Epithelial cell of prostate (primary cell): ENCODE data around the gene PCDHGA12.
A peak's percentile ranks its signal among the peaks of the same experiment; 100 is the strongest.

ENCODE experiments used
- DNase-seq: peaks from one replicate; pipeline ENCODE4 v3.0.0-alpha.2; 2011; ENCODE audit warnings: low read depth, low spot score
- H3K27ac ChIP-seq: fragments of 450-650 bp; 2 replicates; pipeline ENCODE4 v1.5.1; 2017; ENCODE audit warnings: mild to moderate bottlenecking

PCDHGA12 gene

GRCh38 chr5:141437221-141437620 is 6.9 kb downstream of the PCDHGA12 start:
- no peak overlapping the region for H3K27ac ChIP-seq
- no peak for DNase-seq

- no peak overlapping the region for H3K27ac ChIP-seq
- no peak for DNase-seq
These were observed 9.3 kb downstream of the PCDHGA12 start for GRCh38 chr5:141439411-141440141.

GRCh38 chr5:141440341-141440740 is 10.0 kb downstream of the PCDHGA12 start:
- no peak for DNase-seq
- H3K27ac ChIP-seq: no peak overlapping the region

- DNase-seq: no peak
- no peak overlapping the region for H3K27ac ChIP-seq
These were observed 11.4 kb downstream of the PCDHGA12 start for GRCh38 chr5:141441571-141442170.

- no peak for DNase-seq
- no peak overlapping the region for H3K27ac ChIP-seq
These were observed 35.0 kb downstream of the PCDHGA12 start for GRCh38 chr5:141465351-141465750.

GRCh38 chr5:141475625-141476131 is 45.4 kb downstream of the PCDHGA12 start, which contains the start of gene PCDHGC3:
TSS of gene PCDHGC3 (plus strand) at chr5:141475966. CDS start at chr5:141476117, 151 bp downstream.
- peak; percentile 70 for DNase-seq
- H3K27ac ChIP-seq: peak within 1 kb of the TSS; percentile 63

- H3K27ac ChIP-seq: peak overlapping the region; percentile 63
- no peak for DNase-seq
These were observed 46.0 kb downstream of the PCDHGA12 start for GRCh38 chr5:141476132-141476911.

GRCh38 chr5:141477044-141477575 is 46.8 kb downstream of the PCDHGA12 start:
- no peak for DNase-seq
- no peak overlapping the region for H3K27ac ChIP-seq

- no peak overlapping the region for H3K27ac ChIP-seq
These were observed 47.5 kb downstream of the PCDHGA12 start for GRCh38 chr5:141477815-141478214.

GRCh38 chr5:141478321-141478945 is 48.1 kb downstream of the PCDHGA12 start:
- no peak for DNase-seq
- H3K27ac ChIP-seq: no peak overlapping the region

More at GRCh38 chr5:141477815-141478214, 47.5 kb downstream of the PCDHGA12 start:
- no peak for DNase-seq

GRCh38 chr5:141479776-141480175 is 49.5 kb downstream of the PCDHGA12 start:
- DNase-seq: no peak
- no peak overlapping the region for H3K27ac ChIP-seq
